Measurements from ENCODE around the gene RNLS.
A peak's percentile ranks its signal among the peaks of the same experiment; 100 is the strongest.

Gene RNLS

DNA sequence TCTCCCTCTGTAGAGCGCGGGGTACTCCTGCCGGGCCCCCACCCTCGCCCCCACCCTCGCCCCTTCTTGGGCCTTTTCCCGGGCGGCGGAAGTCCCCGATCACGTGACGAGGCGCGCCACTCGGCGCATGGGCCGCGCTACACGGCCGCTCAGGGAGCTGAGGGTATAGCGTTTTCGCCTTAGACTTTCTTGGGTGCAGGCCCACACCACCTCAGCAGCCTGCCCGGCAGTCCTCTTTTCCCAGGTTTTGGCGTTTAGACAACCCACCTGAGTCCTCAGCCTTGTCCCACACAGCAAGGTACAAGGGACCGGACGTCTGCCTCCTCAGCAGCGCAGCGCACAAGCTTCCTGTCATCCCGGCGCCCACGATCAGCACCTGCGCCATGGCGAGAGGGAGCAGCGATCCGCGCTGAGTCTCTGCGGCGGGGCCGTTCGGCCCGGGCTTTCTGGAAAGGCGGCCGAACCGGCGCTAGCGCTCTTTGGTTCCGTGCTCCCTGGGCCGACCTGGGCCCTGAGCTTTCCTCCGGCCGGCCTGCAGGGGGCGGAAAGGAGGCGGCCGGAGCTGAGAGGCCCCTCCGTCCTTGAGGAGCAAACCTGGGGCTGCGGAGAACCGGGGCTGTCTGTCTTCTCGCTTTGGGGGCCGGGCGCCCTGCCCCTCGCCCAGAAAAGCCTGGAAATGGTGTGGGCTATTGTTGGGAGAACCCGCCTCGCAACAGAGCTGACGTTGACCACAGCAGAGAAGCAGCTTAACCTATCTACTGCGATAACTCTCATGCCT is at the start of gene RNLS:
Gene RNLS (minus strand): TSS at position 513 of the 778 bp plus-strand sequence.
- DNase-seq = peak; percentile 70

DNA sequence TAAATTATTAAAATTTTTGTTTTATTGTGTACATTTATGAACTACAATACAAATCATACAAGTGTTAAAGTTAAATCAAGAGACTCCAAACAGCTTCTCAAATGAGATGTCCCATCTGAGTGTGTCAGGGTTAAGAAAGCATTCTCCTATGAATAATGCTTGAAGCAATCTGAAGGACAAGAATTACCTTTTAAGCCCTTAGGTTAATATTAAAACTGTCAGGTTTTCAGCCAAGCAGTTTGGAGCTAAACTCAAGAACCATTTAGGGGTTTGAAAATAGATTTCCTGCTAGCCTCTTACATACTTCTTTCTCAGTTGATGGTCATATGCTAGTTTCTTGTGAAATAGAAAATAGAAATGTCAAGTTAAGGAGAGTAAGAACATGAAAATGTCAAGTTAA is 41.7 kb upstream of the RNLS start:
- DNase-seq = no peak

DNA sequence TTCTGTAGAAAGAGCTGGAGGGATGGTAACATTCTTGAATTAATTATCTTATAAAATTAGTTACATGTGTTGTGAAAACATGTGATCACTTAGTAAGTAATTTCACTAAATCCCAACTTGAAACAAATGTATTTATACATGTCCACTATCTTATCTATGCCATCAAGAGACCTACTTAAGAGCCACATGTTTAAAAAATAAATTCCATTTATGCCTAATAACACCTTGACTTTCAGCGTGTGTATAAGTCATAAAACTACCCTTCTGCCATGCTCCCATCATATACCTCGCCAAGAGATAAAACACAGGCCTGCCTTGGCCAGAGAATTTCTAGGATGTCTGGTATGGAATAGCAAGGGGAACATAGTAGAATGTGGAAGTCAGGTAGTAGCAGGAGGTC is 40.7 kb upstream of the RNLS start:
- DNase-seq = no peak

DNA sequence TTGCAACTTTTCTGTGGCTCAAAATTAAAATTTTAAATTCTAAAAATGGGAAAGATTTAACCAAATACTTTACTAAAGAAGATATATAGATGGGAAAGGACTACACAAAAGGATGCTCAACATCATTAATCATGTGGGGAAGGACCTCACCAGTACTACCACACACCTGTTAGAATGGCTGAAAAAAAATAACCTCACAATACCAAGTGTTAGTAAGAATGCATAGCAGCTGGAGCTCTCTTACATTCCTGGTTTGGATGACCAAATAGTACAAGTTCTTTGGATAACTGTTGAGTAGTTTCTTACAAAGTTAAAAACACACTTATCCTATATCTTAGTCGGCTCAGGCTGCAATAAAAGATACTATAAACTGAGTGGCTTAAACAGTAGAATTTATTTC is 37.3 kb upstream of the RNLS start:
- DNase-seq = no peak

DNA sequence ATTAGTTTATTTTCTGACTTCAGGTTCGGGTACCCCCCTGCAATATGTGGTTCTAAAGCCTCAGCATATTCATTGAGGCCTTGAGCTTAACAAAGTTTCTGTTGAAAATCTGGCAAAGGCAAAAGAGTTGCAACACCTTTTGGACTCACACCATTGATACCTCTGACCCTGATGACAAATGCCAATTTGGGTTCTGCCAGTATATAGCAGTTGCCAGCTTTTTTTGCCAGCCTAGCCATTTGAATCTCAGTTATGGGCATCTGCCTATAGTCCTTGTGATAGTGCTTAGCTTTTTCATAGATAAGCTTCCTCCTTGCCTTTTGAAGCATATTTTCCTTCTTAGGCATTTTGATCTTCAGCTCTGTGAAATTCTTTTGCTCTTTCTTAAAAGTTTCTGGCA is 35.4 kb upstream of the RNLS start:
- no peak for DNase-seq

DNA sequence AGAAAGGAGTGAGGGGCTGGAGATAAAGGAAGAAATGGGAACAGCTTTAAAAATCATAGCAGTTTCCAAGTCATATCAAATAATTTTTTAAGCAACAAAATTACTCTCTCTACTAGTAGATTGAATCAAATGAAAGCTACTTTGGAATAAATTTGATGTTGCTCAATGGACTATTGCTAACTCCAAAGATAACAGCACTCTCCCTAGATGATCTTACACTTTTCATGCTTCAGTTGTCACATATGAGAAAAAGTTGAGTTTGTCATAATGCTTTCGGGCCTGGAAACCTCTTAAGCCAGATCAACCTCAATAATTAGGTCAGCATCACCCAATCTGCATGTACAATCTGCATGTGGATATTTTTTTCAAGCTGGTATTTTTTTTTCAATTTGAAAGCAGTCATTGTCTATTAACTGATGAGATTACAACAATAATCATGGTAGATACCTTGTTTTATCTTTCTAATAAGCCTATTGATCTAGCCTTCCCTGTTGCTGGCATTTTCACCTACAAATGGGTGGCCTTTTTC is 34.7 kb upstream of the RNLS start:
- DNase-seq = no peak

DNA sequence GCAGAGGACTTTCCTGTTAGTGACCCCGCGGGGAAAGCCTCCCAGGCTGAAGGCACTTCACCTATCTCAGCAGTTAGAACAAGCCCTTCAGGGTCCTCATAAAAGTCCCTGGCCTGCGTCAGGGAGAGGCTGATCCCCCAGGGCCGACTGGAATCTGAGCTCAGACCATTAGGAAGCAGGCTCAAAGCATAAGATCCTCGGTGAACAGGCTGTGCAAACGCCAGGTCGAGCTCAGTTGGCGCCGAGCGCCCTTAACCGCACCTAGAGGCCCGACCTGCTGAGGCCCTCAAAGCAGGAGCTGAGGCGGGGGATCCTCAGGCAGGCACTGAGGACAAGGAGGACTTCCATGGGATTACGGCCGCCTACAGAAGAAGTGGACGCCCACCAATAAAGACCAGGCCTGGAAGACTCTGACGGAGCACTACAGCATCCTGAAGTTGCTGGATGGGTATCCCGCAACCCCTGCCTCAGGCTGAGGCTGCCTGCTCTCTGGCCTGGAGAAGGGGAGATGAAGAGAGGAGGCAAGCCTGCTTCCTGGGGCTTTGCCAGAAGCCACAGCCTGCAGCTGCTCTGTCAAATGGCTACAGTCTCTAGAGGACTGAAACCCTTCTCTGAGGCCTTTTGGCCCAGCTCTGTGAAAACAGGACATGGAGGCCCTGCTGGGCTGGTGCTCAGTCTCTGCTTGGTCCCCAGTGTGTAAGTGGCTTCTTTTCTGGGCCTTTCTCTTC is 33.3 kb upstream of the RNLS start:
- no peak for DNase-seq

DNA sequence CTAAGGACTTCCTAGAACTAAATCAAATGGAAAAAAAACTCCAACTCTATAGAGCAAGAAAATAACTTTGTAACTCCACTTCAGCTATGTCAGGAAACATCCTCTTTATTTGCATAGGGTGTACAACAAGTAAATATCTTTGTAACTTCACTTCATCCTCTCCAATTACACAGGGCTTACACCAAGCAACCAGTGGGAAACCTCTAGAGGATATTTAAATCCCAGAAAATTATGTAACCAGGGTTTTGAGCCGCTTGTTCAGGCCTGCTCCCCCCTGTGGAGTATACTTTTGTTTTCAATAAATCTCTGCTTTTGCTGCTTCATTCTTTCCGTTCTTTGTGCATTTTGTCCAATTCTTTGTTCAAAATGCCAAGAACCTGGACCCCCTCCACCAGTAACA is 25.7 kb upstream of the RNLS start:
- no peak for DNase-seq

DNA sequence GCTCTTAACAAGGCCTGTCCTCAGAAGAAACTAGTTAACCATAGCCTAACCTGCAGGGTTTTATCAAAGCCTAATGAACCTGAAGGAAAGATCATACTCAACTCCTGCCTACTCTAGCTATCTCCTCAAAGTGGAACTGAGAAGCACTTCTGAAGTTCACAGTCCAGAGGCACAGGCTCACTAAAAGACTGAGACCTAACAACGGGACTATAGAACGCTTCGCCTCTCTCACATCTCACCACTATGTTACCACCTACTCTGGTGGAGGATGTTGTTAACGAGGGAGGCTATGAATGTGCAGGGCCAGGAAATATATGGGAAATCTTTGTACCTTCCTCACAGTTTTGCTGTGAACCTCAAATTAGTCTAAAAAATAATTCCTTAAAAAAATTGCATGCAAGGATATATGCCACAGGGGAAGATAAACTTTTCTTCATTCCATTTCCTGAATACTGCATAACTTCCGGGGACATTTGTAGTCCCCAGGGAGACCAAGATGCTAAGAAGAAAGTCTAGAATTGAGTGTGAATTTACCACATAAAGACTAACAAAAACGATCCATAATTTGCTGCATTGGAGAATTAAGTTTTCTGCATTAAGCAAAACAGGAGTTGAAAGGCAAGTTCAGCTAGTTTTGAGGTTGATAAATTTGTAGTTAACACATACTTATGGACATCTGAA is 25.1 kb upstream of the RNLS start:
- no peak for DNase-seq

DNA sequence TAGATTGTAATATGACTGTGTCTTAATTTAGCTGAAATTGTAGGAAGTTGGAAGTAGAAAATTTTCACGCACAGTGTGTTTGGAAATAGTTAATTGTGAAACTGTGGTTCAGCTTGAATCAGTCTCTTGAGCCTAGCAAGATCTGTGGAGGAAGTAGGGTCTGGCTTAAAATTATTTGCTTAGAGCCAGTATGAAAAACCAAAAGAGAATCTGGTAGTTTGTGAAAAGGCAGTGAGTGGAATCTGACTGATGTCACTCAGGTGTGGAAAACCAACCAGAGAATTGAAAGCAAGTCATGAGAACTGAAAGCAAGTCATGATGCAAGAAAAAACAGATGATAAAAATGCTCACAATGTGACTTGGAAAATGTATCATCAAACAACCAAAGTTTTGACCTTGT is 14.9 kb upstream of the RNLS start:
- DNase-seq = no peak

DNA sequence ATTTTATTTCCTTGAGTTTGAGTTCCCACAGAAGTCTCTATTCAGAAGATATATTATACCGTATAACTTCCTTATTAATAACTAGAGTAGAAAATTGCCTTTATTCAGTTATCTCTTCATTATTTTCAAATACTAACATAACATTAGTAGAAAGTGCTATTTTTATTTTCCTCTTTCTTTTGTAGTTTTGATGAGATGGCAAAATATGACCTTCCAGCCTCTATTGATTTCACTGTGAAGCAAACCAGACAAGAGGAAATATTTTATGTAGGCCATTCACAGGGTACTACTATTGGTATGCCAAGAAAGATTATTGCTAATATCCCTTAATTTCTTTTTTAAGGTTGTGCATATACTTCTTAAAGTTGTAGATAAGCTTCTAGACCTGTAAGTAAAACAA is 11.4 kb upstream of the RNLS start:
- no peak for DNase-seq

DNA sequence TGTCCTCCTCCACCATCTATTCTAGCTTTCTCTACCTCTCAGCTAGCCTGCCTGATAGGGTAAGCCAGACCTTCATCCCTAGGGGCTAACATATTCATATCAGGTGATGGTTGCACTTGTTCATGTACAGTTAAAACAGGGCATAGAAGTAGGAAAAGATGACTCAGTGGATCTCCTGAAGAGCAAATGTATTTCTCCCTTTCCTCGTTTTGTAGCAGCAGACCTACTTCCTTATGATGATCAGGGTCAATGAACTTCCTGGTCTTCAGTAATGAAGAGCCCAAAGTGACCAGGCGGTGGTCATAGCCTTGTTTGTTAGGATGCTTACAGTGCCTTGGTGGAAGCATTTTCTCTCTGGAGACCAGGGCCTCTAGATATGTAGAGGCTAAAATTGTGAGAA is 9.8 kb upstream of the RNLS start:
- no peak for DNase-seq

DNA sequence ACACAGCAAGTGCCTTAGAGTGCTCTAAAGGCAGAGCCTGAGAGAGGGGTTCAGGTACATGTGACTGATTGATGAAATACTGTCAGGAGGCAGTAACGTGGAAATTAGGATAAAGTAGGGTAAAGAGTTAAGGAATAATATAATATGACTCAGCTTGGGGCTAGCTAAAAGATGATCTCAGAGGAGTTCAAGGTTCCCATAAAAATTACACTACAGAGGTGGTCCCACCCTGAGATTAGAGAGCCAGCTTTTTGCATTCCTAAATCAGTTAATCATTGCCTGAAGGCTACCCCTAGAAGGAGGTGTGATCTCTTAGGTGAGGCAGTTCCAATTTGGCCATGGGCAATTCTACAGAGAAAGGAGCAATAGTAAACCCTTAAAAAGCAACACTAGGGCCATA is 9.3 kb upstream of the RNLS start:
- no peak for DNase-seq

DNA sequence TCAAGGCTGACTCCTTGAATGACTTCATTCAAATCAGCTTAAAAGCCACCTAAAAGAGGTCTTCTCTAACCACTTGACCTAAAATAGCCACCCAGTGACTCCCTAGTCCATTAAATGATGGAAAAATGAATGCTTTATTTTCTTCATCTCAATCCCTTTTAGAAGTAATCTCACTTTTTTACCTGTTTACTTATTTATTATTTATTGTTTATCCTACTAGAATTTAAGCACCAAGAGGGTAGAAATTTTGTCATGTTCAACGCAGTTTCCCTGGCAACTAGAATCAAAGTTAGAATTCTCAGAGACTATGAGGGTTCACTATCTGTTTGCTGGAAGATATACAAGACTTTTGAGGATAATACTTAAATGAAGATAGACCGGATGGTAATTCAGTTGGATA is 3.3 kb upstream of the RNLS start, which contains the start of gene LIPJ:
Gene LIPJ (plus strand): TSS at position 301 of the 400 bp plus-strand sequence. CDS start 3,926 bp downstream, outside the sequence.
- DNase-seq = no peak

DNA sequence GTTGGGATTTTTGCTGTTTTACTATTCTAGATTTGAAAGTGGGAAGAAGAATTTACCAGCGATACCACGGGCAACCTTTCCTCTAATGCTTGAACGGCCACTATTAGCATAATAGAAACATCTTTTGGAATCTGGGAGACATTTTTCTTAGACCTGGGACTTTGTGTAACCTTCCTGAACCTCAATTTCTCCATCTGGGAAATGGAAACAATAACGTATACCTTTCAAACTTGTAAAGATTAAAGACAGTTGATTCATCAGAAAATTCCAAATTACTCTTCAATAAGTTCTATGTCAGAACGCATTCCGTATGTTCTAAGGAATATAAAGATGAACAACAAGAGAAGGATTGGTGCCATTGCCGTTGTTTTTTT is 453 bp upstream of the RNLS start:
- no peak for DNase-seq

DNA sequence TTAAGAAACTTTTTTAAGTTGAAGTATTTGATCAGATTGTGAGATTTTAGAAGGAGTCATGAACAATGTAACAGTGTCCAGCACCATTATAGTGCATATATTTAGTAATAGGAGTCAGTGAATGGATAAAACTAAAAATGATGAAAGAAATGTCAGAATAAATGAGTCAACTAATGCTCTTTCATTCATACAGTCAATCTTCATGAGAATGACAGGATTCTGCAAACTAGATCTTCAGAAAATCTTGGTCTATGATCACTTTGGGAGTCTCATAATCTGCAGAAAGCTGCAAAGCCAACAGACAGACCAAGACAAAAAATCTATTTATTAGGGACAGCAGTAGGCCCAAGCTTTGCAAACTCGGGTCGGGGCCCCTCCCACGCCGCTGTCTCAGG is 710 bp downstream of the RNLS start:
- DNase-seq = no peak

DNA sequence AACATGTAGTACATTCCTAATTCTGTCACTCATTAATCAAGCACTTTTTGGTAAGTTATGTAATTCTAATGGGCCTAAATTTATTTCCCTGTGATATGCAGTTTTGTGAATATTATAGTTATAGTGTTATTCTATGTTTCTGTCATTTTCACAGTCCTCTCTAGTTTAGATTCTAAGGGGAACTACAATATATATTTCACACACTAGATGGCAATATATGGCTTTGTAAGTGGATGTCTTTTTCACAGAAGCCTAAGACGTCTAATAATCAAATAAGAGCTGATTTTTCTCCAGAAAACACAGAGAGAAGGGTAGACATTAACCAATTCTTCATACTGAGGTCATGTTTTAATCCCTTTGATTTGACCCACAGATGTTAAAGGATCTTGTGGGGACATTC is 18.0 kb downstream of the RNLS start:
- no peak for DNase-seq

DNA sequence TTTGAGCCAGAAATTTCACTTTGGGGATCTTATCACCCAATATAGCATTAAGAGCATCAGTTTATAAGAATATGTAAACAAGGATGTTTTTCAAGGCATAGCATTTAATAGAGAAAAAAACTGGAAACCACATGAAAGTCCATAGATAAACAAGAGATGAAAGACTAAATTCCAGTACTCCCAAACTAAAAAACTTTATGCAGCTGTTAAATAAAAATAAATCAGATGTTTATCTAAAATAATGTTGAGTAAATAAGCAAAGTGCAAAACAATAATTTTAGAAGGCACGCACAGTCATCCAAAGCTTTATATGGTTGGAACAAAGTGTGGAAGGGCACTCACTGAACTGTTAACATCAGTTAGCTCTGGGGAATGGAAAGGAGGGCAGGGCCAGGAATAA is 21.0 kb downstream of the RNLS start:
- DNase-seq = no peak

DNA sequence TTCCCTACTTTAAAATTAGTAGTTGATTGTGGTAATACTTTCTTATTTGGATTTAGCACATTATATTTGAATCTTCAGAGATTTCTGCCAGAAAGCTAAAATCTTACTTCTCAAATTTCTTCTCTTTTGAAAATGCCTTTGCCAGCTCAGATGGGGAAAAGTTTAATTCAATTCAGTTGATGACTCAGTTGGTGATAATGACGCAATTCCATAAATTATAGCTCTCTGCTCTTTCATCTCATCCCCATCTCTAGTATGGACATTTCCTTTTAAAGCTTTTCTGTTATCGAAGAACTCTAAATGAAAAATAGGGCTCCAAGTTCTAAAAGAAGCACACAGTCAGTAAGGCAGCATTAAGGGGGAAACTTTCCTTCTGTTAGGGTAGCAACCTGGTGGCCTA is 25.5 kb downstream of the RNLS start:
- DNase-seq = no peak

DNA sequence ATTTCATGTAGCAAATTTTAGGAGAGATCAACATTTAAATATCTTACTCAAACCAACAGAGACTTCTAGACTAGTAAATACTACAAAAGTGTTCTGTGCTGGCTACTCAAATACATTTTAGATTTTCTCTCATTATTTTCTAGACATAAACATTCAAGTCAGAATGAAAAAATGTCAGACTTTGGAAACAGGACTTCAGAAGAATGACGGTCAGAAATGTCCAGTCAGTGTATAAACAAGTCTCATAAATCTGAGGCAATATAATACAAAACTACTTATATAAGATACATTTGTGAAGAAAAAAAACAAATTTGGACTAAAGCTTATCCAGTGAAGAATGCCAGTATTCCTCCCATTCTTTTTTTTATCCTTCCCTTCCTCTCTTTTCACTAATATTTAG is 25.9 kb downstream of the RNLS start:
- DNase-seq = no peak

DNA sequence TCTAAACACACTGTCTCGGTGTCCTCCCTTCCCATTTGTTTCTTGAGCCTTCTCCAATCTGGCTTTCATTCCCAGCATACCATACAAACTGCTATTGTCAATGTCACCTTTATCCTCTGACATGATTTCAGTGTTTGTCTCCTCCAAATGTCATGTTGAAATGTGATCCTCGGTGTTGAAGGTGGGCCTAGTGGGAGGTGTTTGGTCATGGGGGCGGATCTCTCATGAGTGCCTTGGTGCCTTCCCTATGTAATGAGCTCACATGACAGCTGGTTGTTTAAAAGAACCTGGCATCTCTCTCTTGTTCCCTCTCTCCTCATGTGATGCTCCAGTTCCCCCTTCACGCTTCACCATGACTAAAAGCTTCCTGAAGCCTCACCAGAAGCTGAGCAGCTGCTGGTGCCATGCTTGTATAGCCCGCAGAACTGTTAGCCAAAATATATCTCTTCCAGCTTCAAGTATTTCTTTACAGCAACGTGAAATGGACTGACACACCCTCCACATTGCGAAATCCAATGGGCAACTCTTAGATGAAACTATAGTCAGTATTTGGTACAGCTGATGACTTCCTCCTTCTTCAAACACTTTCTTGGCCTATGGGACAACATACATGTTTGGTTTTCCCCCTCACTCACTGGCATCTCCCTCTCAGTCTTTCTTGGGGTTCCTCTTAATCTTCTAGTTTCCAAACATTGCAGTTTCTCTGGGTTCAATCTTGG is 27.8 kb downstream of the RNLS start:
- DNase-seq = no peak

DNA sequence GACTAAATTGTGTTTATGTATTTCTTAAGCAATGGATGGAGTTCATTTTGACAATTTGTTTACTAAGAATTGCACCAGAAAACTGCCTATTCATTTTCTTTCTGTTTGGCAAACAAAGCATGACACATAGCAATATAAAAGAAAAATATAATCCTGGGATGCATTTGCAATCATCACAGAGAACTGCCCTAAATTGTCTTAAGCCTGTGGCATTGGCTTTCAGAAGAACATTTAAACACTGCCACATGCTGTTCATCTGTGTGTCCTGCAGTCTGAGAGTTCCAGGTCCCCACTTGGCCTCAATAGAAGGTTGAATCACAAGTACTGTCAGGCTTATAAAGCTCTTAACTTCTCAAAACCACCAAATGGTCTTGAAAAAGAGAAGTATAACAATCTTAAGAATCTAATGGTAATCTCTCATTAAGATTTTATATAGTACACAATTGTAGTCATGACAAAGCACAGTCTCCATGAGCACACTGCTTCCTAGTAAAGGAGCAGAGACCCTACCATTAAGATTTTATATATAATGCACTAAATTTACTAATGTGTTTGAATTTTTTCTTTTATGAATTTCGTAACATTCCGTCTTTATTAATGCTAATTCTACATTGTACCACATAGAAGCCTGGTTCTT is 29.9 kb downstream of the RNLS start:
- DNase-seq = peak; percentile 19

DNA sequence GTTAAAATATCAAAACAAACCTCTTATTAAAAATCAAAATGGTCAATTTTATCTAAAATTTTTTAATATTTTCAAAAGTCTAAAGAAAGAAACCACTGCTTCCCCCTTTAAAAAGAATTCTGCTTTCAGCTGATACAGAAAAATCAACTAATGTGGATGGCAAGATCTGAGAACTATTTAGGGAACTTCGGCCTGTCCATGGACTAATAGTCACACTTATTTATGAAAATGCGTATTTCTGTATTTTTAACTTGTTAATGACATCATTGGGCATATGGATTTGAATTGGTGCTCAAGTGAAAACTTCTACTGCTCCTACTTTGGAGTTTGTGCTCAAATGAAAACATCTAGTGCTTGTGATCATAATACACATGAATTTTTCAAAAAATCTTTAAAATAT is 31.9 kb downstream of the RNLS start:
- DNase-seq = no peak

Data from activated T-cell treated with anti-CD3 and anti-CD28 coated beads, Interleukin-2, amount 50 U/mL, for 1 hour (primary cell).